HCT116 (cell line): ENCODE measurements around the gene TNFRSF19. TPM values are rescaled to one million over a fixed set of nuclear protein-coding genes. Genes with fewer than 3 reads are reported as not detected.
"Not testable (repeated sequence)": the region's sequence is repeated elsewhere in the genome, so short reads cannot be mapped to it uniquely, and the experiment has no call there.

Experiments used
- ATAC-seq: fragments of 200-7000 bp; cut with Tn5 transposase; 2 replicates; pipeline ENCODE4 v1.9.1; 2020; ENCODE audit warnings: mild to moderate bottlenecking, moderate library complexity
- Bru-seq: library from RNA; stranded (reverse); fragments of 400-500 nt; gene quantifications from one replicate; lab custom pipeline; 2021; lab: Mats Ljungman, UMichigan
- BruChase-seq, 2 experiments: library from RNA; stranded (reverse); fragments of 400-500 nt; gene quantifications; one replicate each; lab custom pipeline; 2021; lab: Mats Ljungman, UMichigan
- BruUV-seq: library from RNA; stranded (reverse); fragments of 400-500 nt; replicated peaks from 2 replicates; lab custom pipeline; 2021; lab: Mats Ljungman, UMichigan
- CTCF ChIA-PET: fragments of 300-600 bp; sonication (Branson Sonifier 250); formaldehyde crosslinking; loops from one replicate; lab custom pipeline; 2021; ENCODE audit warnings: antibody characterized with exemption; lab: Charles Lee
- POLR2A ChIA-PET: fragments of 300-600, 350-600 bp; sonication (Branson Sonifier 250); formaldehyde crosslinking; loops from one replicate; lab custom pipeline; 2021; ENCODE audit warnings: antibody characterized with exemption; lab: Charles Lee
- RAD21 ChIA-PET, 2 experiments: fragments of 300-600 bp; sonication (Branson Sonifier 250); formaldehyde crosslinking; loops; one replicate each; lab custom pipeline; 2023; ENCODE audit warnings: low total read pairs in 2 of 2; ENCODE audit not compliant: uncharacterized antibody in 2 of 2, unreplicated experiment in 2 of 2, low non-redundant PET in 1 of 2; lab: Charles Lee
- DNase-seq: peaks from one replicate; pipeline ENCODE4 v3.0.0-alpha.2; 2010; ENCODE audit warnings: low read depth, low spot score
- H2AFZ ChIP-seq: fragments of 200-600 bp; shearing (Covaris generic), sonication (generic); 2 replicates; pipeline ENCODE4 v1.6.1; 2017; ENCODE audit warnings: low read depth, mixed run types, mixed read lengths, antibody characterized with exemption, low read length; ENCODE audit not compliant: poor library complexity, severe bottlenecking
- H3K27ac ChIP-seq: 2 replicates; pipeline ENCODE4 v1.5.1; 2012; ENCODE audit warnings: low read depth, low read length
- H3K27me3 ChIP-seq: fragments of 200-600 bp; sonication (generic); 2 replicates; pipeline ENCODE4 v1.6.1; 2016; ENCODE audit warnings: mixed run types, low read length, mixed read lengths; ENCODE audit not compliant: insufficient read depth
- H3K36me3 ChIP-seq, 2 experiments: fragments of 200-500 bp in 1 of 2; fragments of 200-600 bp in 1 of 2; sonication (Bioruptor generic) in 1 of 2; sonication (generic) in 1 of 2; 2 replicates each; pipeline versions ENCODE4 v1.5.1 to v1.6.1; 2014 to 2016; ENCODE audit warnings: low read length in 2 of 2, inconsistent platforms in 1 of 2, mixed read lengths in 1 of 2, mixed run types in 1 of 2; ENCODE audit not compliant: insufficient read depth in 2 of 2, control insufficient read depth in 1 of 2
- H3K4me1 ChIP-seq, 2 experiments: fragments of 200-600 bp in 1 of 2; sonication (generic) in 1 of 2; 2 replicates each; pipeline versions ENCODE4 v1.5.1 to v1.6.1; 2012 to 2017; ENCODE audit warnings: low read length in 2 of 2, inconsistent platforms in 1 of 2, mild to moderate bottlenecking in 1 of 2, mixed read lengths in 1 of 2, mixed run types in 1 of 2, moderate library complexity in 1 of 2; ENCODE audit not compliant: insufficient read depth in 2 of 2, control insufficient read depth in 1 of 2
- H3K4me2 ChIP-seq: fragments of 200-600 bp; sonication (generic); 2 replicates; pipeline ENCODE4 v1.6.1; 2017; ENCODE audit warnings: mixed run types, low read length, mixed read lengths
- H3K4me3 ChIP-seq, 2 experiments: fragments of 200-600 bp in 1 of 2; sonication (generic) in 1 of 2; replicated peaks in 1 of 2; 2 replicates each; pipeline ENCODE4 v1.5.1; 2011 to 2016; ENCODE audit warnings: low read length in 2 of 2, control low read depth in 1 of 2, low read depth in 1 of 2, mild to moderate bottlenecking in 1 of 2, mixed read lengths in 1 of 2, mixed run types in 1 of 2
- H3K79me2 ChIP-seq: fragments of 200-600 bp; sonication (generic); 2 replicates; pipeline ENCODE4 v1.6.1; 2017; ENCODE audit warnings: mild to moderate bottlenecking, mixed run types, low read length, moderate library complexity, mixed read lengths; ENCODE audit not compliant: insufficient read depth
- H3K9ac ChIP-seq: fragments of 200-600 bp; sonication (generic); 2 replicates; pipeline ENCODE4 v1.6.1; 2016; ENCODE audit warnings: low read length, mixed read lengths
- H3K9me2 ChIP-seq: fragments of 200-600 bp; sonication (generic), shearing (Covaris generic); 2 replicates; pipeline ENCODE4 v1.6.1; 2017; ENCODE audit warnings: mixed run types, mild to moderate bottlenecking, moderate library complexity; ENCODE audit not compliant: insufficient read depth
- H3K9me3 ChIP-seq, 2 experiments: fragments of 200-500 bp in 1 of 2; fragments of 200-600 bp in 1 of 2; sonication (Bioruptor generic) in 1 of 2; sonication (generic) in 1 of 2; 2 replicates each; pipeline ENCODE4 v1.6.1; 2014 to 2017; ENCODE audit warnings: low read length in 2 of 2, mixed read lengths in 2 of 2, inconsistent platforms in 1 of 2, low read depth in 1 of 2, mild to moderate bottlenecking in 1 of 2, mixed run types in 1 of 2, moderate library complexity in 1 of 2; ENCODE audit not compliant: control insufficient read depth in 1 of 2, insufficient read depth in 1 of 2
- H4K20me1 ChIP-seq: fragments of 200-600 bp; sonication (generic), shearing (Covaris generic); 2 replicates; pipeline ENCODE4 v1.6.1; 2017; ENCODE audit warnings: mixed run types, mild to moderate bottlenecking, moderate library complexity; ENCODE audit not compliant: insufficient read depth
- JUND ChIP-seq: IDR thresholded peaks from 2 replicates; pipeline ENCODE4 v1.6.1; 2012
- POLR2A ChIP-seq: IDR thresholded peaks from 2 replicates; pipeline ENCODE4 v1.7.0; 2011; ENCODE audit warnings: borderline replicate concordance; ENCODE audit not compliant: insufficient read depth, insufficient read length; ENCODE audit errors: extremely low read depth
- POLR2AphosphoS5 ChIP-seq: IDR thresholded peaks from 2 replicates; pipeline ENCODE4 v1.6.1; 2011; ENCODE audit warnings: mild to moderate bottlenecking, low read depth, low read length, moderate library complexity
- SRF ChIP-seq: IDR thresholded peaks from 2 replicates; pipeline ENCODE4 v1.6.1; 2012; ENCODE audit warnings: low read depth
- TCF7L2 ChIP-seq: IDR thresholded peaks from 2 replicates; pipeline ENCODE4 v1.7.0; 2011; ENCODE audit warnings: borderline replicate concordance, inconsistent platforms; ENCODE audit not compliant: insufficient read depth, insufficient read length; ENCODE audit errors: extremely low read depth
- ZFX ChIP-seq: fragments of 450-650 bp; IDR thresholded peaks from 2 replicates; pipeline ENCODE4 v1.6.1; 2017
- intact Hi-C: fragments of 100-400 bp; cut with micrococcal nuclease; formaldehyde crosslinking; loops from 2 replicates; pipeline ENCODE4 v1.10.0; 2022
- long read RNA-seq: library from polyadenylated mRNA; unstranded; transcript quantifications from one replicate; pipeline ENCODE4 v2.0.0, GENCODE V29; 2021; ENCODE audit not compliant: unreplicated experiment
- polyA plus RNA-seq: library from polyadenylated mRNA; unstranded; fragments of >200 nt; gene quantifications from 2 replicates; pipeline ENCODE4 v1.2.1, GENCODE V29; 2012; ENCODE audit warnings: missing spikeins
- total RNA-seq: library from RNA; stranded (reverse); gene quantifications from one replicate; pipeline ENCODE4 v1.2.1, GENCODE V29; 2021; ENCODE audit not compliant: unreplicated experiment
- TF ChIP-seq, protein P1 (sequence below): IDR thresholded peaks from 2 replicates; pipeline ENCODE4 v1.6.1; 2012; ENCODE audit warnings: low read depth

The TNFRSF19 gene, protein sequence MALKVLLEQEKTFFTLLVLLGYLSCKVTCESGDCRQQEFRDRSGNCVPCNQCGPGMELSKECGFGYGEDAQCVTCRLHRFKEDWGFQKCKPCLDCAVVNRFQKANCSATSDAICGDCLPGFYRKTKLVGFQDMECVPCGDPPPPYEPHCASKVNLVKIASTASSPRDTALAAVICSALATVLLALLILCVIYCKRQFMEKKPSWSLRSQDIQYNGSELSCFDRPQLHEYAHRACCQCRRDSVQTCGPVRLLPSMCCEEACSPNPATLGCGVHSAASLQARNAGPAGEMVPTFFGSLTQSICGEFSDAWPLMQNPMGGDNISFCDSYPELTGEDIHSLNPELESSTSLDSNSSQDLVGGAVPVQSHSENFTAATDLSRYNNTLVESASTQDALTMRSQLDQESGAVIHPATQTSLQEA
- 1.1 TPM for total RNA-seq
- polyA plus RNA-seq = 0.27 and 0.42 TPM in 2 replicates
- percentile 20 among the genes with signal in this experiment for Bru-seq, nascent RNA
- percentile 18 among the genes with signal in this experiment for BruChase-seq, experiment 1, labeled RNA remaining after a 6-hour chase
- percentile 18 among the genes with signal in this experiment for BruChase-seq, experiment 2, labeled RNA remaining after a 2-hour chase
- long read RNA-seq, full-length matches to known transcripts = 1 of 2 reads
- long read RNA-seq, partial matches to known transcripts = 0 of 2 reads
- long read RNA-seq, other reads (novel, unspliced or antisense) = 1 of 2 reads

DNA sequence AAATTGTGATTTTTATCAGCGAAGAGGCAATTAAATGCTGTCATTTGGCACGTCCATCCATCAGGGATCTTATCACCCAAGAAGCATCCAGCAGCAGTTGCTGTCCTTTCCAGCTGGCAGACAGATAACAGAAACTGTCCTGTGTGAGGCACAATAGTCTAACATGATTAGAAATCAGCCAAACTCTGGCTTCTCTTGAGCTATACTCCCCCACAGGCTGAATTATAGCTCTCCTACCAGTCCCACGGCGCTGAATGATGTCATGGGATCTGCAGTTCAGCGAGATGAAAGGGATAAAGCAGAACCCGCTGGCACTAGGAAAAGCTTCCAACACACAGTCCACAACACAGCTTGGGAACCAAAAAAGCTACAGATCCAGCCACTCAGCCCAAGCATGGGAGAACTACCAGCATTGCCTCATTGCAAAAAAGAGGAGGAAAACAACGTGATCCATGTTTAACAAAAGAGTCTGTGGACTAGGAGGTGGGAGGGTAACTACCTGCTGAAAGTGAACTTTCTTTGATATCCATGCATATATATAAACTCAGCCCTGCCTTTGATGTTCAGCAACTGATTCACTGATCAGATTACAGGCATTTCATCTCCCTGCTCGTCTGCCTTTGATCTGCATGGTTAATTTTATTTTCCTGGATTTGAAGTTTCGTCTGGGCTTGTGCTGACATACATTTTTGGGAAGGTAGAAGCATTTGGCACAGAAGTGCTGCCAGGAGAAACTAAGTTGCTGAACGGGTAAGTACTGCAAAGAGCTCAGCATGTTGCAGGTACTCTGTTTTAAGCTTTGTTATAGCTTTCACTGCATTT lies at the start of gene TNFRSF19:
Gene TNFRSF19 (plus strand): TSS at position 314 of the 822 bp plus-strand sequence. CDS start 19,772 bp downstream, outside the sequence.
- peak within 1 kb of the TSS; percentile 30 for H3K4me2 ChIP-seq
- intact Hi-C loops = loop anchor here (10.0 kb wide), 1 partner anchor 196 kb away; no protein-coding TSS in a partner anchor
- no peaks in the 10 kb centered on the region for H3K36me3 ChIP-seq
- H3K4me3 ChIP-seq = no peak within 1 kb of the TSS
- RAD21 ChIA-PET = no interaction called here
- no peaks in the 10 kb centered on the region for H3K9me3 ChIP-seq
- H3K9ac ChIP-seq = no peak within 1 kb of the TSS
- no peaks in the 10 kb centered on the region for H4K20me1 ChIP-seq
- POLR2A ChIA-PET = no interaction called here
- ATAC-seq = peak; percentile 62
- BruUV-seq = no TSS peak
- H3K27ac ChIP-seq = no peak within 1 kb of the TSS
- no peaks in the 10 kb centered on the region for H3K79me2 ChIP-seq
- peaks cover 0 to 4% of the 10 kb centered on the region in 2 experiments; a peak in 1 of 4 replicates for H3K4me1 ChIP-seq
- H2AFZ ChIP-seq = no peak within 1 kb of the TSS
- H3K9me2 ChIP-seq = no peaks in the 10 kb centered on the region
- TF ChIP-seq JUND = no peak
- TF ChIP-seq ZFX = no peak
- TF ChIP-seq POLR2A = no peak
- no peak for TF ChIP-seq TCF7L2
- TF ChIP-seq, protein P1, sequence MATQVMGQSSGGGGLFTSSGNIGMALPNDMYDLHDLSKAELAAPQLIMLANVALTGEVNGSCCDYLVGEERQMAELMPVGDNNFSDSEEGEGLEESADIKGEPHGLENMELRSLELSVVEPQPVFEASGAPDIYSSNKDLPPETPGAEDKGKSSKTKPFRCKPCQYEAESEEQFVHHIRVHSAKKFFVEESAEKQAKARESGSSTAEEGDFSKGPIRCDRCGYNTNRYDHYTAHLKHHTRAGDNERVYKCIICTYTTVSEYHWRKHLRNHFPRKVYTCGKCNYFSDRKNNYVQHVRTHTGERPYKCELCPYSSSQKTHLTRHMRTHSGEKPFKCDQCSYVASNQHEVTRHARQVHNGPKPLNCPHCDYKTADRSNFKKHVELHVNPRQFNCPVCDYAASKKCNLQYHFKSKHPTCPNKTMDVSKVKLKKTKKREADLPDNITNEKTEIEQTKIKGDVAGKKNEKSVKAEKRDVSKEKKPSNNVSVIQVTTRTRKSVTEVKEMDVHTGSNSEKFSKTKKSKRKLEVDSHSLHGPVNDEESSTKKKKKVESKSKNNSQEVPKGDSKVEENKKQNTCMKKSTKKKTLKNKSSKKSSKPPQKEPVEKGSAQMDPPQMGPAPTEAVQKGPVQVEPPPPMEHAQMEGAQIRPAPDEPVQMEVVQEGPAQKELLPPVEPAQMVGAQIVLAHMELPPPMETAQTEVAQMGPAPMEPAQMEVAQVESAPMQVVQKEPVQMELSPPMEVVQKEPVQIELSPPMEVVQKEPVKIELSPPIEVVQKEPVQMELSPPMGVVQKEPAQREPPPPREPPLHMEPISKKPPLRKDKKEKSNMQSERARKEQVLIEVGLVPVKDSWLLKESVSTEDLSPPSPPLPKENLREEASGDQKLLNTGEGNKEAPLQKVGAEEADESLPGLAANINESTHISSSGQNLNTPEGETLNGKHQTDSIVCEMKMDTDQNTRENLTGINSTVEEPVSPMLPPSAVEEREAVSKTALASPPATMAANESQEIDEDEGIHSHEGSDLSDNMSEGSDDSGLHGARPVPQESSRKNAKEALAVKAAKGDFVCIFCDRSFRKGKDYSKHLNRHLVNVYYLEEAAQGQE = no peak
- no peak for TF ChIP-seq POLR2AphosphoS5
- no peak for TF ChIP-seq SRF
- CTCF ChIA-PET = interaction anchor here (1.5 kb wide), 1 partner anchor 9 kb away, joined by 6 read pairs; no protein-coding TSS in a partner anchor
- DNase-seq = no peak
- peaks cover 40% of the 10 kb centered on the region for H3K27me3 ChIP-seq

DNA sequence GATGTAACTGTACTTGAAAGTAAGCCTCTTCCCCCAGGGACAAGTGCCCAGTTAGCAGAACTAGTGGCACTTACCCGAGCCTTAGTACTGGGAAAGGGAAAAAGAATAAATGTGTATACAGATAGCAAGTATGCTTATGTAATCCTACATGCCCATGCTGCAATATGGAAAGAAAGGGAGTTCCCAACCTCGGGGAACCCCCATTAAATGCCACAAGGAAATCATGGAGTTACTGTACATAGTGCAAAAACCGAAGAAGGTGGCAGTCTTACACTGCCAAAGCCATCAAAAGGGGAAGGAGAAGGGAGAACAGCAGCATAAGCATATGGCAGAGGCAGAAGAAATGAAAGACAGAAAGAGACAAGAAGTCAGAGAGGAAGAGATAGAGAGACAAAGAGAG lies 40.3 kb upstream of the TNFRSF19 start:
- H3K27ac ChIP-seq, H3K36me3 ChIP-seq, H3K4me2 ChIP-seq, H3K9ac ChIP-seq, DNase-seq, H4K20me1 ChIP-seq, ATAC-seq, H3K27me3 ChIP-seq, H3K4me1 ChIP-seq, BruUV-seq, RAD21 ChIA-PET, POLR2A ChIA-PET, intact Hi-C loops, H2AFZ ChIP-seq, H3K79me2 ChIP-seq, CTCF ChIA-PET, H3K4me3 ChIP-seq, H3K9me3 ChIP-seq, H3K9me2 ChIP-seq: not testable (repeated sequence)
